Activated CD4-positive, alpha-beta memory T cell treated with anti-CD3 and anti-CD28 coated beads, Interleukin-2, amount 10 ng/mL, durations not matched to agents 7 days and 5 days (primary cell): ENCODE measurements around the gene CHRNA1. TPM values are rescaled to one million over a fixed set of nuclear protein-coding genes. Genes with fewer than 3 reads are reported as not detected.

ENCODE experiments used
- CTCF ChIA-PET: fragments of 350-600 bp; sonication (Branson Sonifier 250); formaldehyde crosslinking; loops from one replicate; lab custom pipeline; 2021; ENCODE audit warnings: antibody characterized with exemption, inconsistent platforms; lab: Charles Lee
- POLR2A ChIA-PET: fragments of 350-600 bp; sonication (Branson Sonifier 250); formaldehyde crosslinking; loops from one replicate; lab custom pipeline; 2021; ENCODE audit warnings: antibody characterized with exemption; lab: Charles Lee
- DNase-seq: peaks from one replicate; pipeline ENCODE4 v3.0.0-alpha.2; 2020
- H3K27ac Mint-ChIP-seq: one replicate; pipeline ENCODE4 v1.8.0; 2021; ENCODE audit warnings: mild to moderate bottlenecking, mixed read lengths
- H3K27me3 Mint-ChIP-seq: one replicate; pipeline ENCODE4 v1.8.0; 2021; ENCODE audit warnings: mixed read lengths
- H3K36me3 Mint-ChIP-seq: one replicate; pipeline ENCODE4 v1.8.0; 2021; ENCODE audit warnings: low read depth, mixed read lengths
- H3K4me1 Mint-ChIP-seq: one replicate; pipeline ENCODE4 v1.8.0; 2021; ENCODE audit warnings: mixed read lengths
- H3K4me3 Mint-ChIP-seq: one replicate; pipeline ENCODE4 v1.8.0; 2021; ENCODE audit warnings: mild to moderate bottlenecking, mixed read lengths
- H3K9me3 Mint-ChIP-seq: one replicate; pipeline ENCODE4 v1.8.0; 2021; ENCODE audit warnings: mixed read lengths
- total RNA-seq, 2 experiments: library from RNA; stranded (reverse); gene quantifications; one replicate each; pipeline ENCODE4 v1.2.3, GENCODE V29; 2021

Gene CHRNA1
- not detected for total RNA-seq

DNA sequence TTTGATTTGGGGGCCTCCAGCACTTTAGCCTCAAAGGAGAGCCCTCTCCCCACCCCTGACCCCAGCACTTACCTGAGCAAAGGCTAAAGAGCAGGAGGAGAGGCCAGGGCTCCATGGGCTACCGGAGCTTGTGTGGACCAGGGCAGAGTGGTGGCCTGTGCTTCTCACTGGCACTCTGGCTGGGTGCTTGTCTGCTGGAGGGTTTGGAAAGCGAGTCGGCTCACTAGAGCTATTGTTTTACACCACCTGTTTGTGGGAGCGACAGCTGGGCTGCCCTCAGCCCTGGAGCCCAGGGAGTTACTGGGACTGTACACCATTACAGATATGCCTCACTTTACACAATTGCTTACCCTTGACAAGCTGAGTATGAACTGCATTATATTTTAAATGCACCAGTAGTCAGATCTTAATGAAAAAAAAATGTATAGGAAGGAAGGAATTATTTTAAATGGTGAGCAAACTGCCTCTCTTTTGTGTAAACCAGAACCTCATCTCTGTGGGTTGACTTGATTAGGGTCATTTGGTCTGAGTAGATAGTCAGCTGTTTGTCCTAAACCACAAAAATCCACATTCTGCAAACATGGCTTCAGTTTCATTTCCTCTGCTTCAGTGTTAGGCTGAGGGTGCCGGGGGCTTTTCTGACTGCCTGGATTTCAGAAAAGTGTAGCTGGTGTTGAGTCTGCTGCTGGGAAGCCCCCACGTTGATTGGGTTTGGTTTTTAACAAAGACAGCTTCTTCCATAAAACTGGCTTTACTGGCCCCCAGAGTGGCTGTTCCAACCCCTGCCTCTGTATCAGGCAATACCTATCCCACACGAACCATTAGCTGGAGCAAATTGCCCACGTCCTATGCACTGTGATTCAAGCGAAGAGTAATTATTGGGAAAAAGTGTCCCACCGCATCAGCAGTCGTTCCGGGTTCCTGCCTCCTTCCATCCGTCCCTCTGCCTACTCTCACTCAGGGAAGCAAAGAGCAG lies at the start of gene CHRNA1:
Gene CHRNA1 (minus strand): TSS at position 193 of the 976 bp plus-strand sequence. CDS start 78 bp downstream, at position 115.
- peaks cover 4% of the 10 kb centered on the region for H3K4me1 Mint-ChIP-seq
- no peaks in the 10 kb centered on the region for H3K36me3 Mint-ChIP-seq
- CTCF ChIA-PET: interaction anchor here (1.2 to 4.0 kb wide), 4 partner anchors 7 to 15 kb away, joined by 4 to 18 read pairs (median 6); no protein-coding TSS in a partner anchor
- no peak within 1 kb of the TSS for H3K27ac Mint-ChIP-seq
- H3K4me3 Mint-ChIP-seq: no peak within 1 kb of the TSS
- POLR2A ChIA-PET: no interaction called here
- DNase-seq: no peak
- no peaks in the 10 kb centered on the region for H3K9me3 Mint-ChIP-seq
- peaks cover 8% of the 10 kb centered on the region for H3K27me3 Mint-ChIP-seq

DNA sequence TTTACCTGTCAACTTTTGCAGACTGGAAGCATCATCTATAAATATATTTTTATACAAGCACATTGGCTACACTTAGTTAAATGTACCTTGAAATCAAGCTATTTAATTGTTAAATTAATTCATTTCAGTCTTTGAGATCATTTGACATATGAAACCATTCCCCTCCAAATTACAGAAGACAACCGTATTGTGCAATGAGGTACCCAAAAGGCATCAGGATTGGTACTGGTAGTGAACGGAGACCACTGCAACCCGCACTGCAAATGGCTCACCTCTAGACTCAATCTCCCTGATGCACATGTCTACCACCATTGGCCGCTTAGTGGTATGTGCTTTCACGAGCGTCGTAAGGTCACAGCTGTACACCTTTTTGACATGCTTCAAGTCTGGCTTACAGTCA lies 47.8 kb upstream of the CHRNA1 start:
- no peak for DNase-seq
- ChIA-PET POLR2A (no interaction called here), CTCF (no interaction called here)
- Mint-ChIP-seq H3K9me3 (no peaks in the 10 kb centered on the region), H3K27ac (no peak overlapping the region), H3K4me3 (no peak overlapping the region), H3K27me3 (no peaks in the 10 kb centered on the region), H3K4me1 (no peaks in the 10 kb centered on the region), H3K36me3 (no peaks in the 10 kb centered on the region)

DNA sequence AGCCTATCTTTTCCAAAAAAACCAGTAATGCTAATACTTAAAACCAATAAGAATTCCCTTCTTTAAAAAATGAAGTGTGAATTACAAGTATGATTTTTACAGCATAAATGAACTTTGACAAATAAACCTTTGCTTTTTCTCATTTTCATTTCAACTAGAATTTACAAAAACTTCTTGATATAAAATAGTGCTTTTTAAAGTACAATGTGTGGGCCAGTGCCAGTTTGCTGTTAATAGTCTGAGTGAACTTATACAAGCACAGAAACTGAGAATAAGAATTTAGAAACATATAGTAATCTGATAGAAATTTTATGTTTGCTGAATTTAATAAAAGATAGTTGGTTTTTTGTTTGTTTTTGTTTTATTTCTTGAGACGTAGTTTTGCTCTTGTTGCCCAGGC lies 43.7 kb upstream of the CHRNA1 start:
- Mint-ChIP-seq H3K4me3 (no peak overlapping the region), H3K4me1 (no peaks in the 10 kb centered on the region), H3K27me3 (peaks cover 3% of the 10 kb centered on the region), H3K27ac (no peak overlapping the region), H3K36me3 (no peaks in the 10 kb centered on the region), H3K9me3 (no peaks in the 10 kb centered on the region)
- CTCF ChIA-PET: no interaction called here
- DNase-seq: no peak
- POLR2A ChIA-PET: no interaction called here

DNA sequence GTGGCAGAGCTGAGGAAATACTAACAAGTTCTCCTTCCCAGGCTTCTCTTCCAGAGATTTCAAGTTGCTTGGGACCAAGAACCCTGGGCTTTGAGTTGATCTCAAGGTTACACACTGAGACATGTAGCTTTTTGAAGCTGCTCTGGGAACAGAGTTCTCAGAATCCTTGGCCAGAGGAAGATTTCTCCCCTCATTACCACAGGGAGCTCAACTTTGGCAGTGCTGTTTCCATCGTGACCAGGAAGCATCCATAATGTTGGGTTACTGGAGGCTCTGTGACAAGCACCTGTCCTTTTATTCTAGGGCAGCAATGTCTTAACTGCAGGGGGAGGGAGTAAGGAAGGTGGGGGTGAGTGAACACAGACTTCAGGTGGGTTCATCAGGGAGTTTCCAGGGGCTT lies 41.5 kb upstream of the CHRNA1 start:
- H3K27ac Mint-ChIP-seq: no peak overlapping the region

DNA sequence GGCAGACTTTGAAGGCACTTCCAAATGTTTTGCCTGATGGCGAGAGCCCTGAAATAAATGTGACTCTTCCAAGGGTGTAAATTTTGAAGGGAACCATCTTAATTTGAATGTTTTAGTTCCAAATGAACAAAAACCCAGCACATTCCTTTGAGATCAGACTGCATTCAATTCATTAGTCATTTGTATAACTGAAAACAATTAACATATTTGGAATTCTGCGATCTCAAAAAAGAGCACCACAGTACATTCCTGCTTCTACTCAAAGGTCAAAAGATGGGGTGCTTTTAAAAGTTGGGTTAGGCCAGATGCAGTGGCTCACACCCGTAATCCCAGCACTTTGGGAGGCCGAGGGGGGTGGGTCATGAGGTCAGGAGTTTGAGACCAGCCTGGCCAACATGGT lies 38.2 kb upstream of the CHRNA1 start:
- POLR2A ChIA-PET: no interaction called here
- Mint-ChIP-seq H3K36me3 (no peaks in the 10 kb centered on the region), H3K4me1 (no peaks in the 10 kb centered on the region), H3K4me3 (no peak overlapping the region), H3K27me3 (peaks cover 3% of the 10 kb centered on the region), H3K9me3 (no peaks in the 10 kb centered on the region), H3K27ac (no peak overlapping the region)
- CTCF ChIA-PET: no interaction called here
- no peak for DNase-seq

More for the DNA sequence above, 41.5 kb upstream of the CHRNA1 start:
- H3K4me3 Mint-ChIP-seq: no peak overlapping the region
- H3K36me3 Mint-ChIP-seq: no peaks in the 10 kb centered on the region
- CTCF ChIA-PET: interaction anchor here (0.7 to 1.2 kb wide), 2 partner anchors 13 to 34 kb away, joined by 3 read pairs; no protein-coding TSS in a partner anchor
- no peaks in the 10 kb centered on the region for H3K4me1 Mint-ChIP-seq
- no peak for DNase-seq
- POLR2A ChIA-PET: no interaction called here
- no peaks in the 10 kb centered on the region for H3K9me3 Mint-ChIP-seq
- H3K27me3 Mint-ChIP-seq: peaks cover 3% of the 10 kb centered on the region

DNA sequence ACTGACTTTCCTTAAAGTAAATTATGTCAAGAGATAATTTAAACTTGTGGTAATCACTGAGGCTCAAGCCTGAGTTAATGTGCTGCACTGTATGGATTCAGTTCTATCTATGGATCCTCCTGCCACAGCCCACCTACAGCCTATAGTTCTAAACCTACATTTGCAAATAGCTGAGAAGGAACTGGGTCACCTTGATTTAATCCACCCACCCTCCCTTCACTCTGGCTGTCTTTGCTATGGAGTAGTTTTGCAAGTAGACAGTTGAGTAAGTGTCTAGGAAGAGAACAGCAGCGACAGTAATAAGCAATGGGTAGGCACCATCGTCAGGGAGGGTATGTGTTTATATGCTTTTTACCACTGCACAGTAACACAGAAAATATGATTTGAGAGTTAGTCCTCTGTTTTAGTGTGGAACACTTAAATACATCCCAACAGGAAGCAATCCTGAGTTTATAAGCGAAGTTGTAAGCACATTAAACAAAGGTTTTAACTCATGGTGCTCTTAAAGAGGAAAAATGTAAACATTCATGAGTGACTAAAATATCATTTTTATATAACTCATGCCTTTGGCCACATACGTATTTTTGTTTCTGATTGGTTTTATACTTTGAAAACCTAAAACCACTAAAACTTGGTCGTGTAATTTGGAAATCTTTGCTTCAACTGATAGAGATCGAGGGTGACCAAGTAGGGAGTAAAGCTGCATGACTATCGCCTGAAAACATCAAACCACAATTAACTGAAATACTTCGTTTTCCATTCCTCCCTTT lies 36.3 kb upstream of the CHRNA1 start:
- H3K4me3 Mint-ChIP-seq: no peak overlapping the region
- POLR2A ChIA-PET: interaction anchor here (0.6 to 0.8 kb wide), 2 partner anchors 11 to 108 kb away, joined by 3 read pairs; no protein-coding TSS in a partner anchor

DNA sequence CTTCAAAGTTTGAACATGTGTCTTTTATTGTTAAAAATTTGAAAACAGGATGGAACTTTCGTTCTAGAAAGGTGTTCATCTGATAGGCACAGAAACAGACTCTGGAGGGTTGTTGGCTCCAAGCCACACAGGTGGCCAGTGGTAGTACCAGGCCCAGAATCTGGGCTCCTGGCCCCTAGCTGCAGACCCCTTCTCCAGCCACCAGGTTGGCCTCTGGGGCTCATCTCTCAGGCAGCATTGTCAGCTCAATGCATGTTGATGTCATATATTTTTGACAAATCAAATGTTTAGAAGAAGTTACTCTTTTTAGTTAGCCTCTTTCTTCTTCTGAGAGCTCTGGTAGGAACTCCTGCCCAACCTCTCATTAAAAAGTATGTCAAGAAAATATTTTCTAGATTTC lies 34.5 kb upstream of the CHRNA1 start:
- POLR2A ChIA-PET: no interaction called here
- DNase-seq: no peak
- CTCF ChIA-PET: no interaction called here

More for the DNA sequence above, 36.3 kb upstream of the CHRNA1 start:
- DNase-seq: no peak
- Mint-ChIP-seq H3K27ac (no peak overlapping the region), H3K9me3 (no peaks in the 10 kb centered on the region), H3K4me1 (peaks cover 6% of the 10 kb centered on the region), H3K27me3 (peaks cover 3% of the 10 kb centered on the region), H3K36me3 (no peaks in the 10 kb centered on the region)
- CTCF ChIA-PET: interaction anchor here (1.2 kb wide), 1 partner anchor 51 kb away, joined by 3 read pairs; no protein-coding TSS in a partner anchor

DNA sequence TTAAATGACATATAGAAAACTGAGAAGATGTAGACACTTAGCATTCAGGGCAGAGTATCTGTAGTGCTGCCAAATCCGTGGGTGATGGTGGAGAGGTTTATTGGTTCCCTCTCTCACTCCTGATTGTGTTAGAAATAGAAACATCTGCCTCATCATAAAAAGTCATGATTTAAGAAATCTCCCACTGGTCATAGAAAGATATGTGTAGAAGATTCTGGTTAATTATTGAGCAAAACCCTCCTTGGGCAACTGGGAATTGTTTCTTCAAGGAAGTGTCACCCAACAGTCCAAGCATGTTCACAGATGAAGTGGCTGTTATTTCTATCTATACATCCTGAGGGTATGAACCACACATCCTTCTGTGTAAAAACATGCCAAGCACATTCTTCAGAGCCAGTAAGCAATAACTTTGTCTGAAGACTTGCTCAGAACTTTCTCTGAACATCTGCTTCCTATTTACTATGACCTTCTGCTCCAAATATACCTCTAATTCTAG lies 33.6 kb upstream of the CHRNA1 start:
- H3K27me3 Mint-ChIP-seq: no peaks in the 10 kb centered on the region
- no peak overlapping the region for H3K4me3 Mint-ChIP-seq
- H3K36me3 Mint-ChIP-seq: no peaks in the 10 kb centered on the region
- H3K9me3 Mint-ChIP-seq: no peaks in the 10 kb centered on the region
- ChIA-PET CTCF (no interaction called here), POLR2A (no interaction called here)
- no peak overlapping the region for H3K27ac Mint-ChIP-seq
- H3K4me1 Mint-ChIP-seq: peaks cover 16% of the 10 kb centered on the region
- DNase-seq: no peak

More for the DNA sequence above, 34.5 kb upstream of the CHRNA1 start:
- Mint-ChIP-seq H3K27ac (no peak overlapping the region), H3K4me3 (no peak overlapping the region), H3K4me1 (peaks cover 16% of the 10 kb centered on the region), H3K36me3 (no peaks in the 10 kb centered on the region), H3K9me3 (no peaks in the 10 kb centered on the region), H3K27me3 (no peaks in the 10 kb centered on the region)

DNA sequence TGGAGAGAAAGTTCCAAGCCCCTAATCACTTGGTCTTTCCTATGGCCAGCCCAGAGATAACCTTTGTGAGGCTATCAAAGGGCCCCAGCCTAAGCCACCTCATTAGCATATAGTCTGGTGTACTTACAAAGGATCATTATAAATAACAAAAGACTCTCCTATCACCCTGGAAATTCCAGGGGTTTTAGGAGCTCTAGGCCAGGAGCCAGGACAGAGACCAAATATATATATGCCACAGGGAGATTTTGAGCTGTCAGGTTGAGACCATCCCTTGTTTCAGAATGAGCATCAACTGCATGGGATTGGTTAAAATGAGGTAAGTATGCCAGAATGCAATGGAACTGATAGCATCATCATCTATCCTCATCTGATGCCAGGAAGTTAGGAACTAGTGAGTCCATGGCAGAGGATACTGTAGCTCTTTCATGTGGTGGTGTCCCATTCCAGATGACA lies 32.1 kb upstream of the CHRNA1 start:
- H3K27ac Mint-ChIP-seq: no peak overlapping the region
- POLR2A ChIA-PET: no interaction called here

DNA sequence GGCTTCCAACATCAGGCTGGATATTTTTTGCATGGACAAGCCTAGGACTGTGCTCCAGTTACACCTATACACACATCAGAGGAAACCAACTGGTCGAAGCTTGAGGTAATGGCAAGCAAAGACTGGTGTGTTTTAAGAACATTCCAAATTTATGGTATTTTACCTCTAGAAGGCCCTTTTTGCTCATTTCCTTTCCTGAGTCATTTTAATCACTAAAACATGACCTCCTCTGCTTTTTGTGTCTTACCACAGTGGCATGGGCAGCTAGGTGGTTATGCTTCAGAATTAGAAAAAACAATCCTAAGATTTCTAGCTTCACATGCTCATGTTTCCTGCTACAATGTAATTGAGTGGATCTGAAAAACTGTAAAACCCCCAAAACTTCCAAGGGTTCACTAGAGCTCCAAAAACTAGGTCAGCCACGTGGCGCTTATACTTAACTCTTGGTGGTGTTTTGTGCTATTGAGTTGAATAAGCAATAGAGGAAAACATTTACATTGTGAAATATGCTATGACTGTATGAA lies 30.6 kb upstream of the CHRNA1 start:
- DNase-seq: no peak
- CTCF ChIA-PET: interaction anchor here (1.3 kb wide), 1 partner anchor 46 kb away, joined by 4 read pairs; no protein-coding TSS in a partner anchor
- Mint-ChIP-seq H3K36me3 (no peaks in the 10 kb centered on the region), H3K9me3 (no peaks in the 10 kb centered on the region), H3K4me3 (no peak overlapping the region), H3K27ac (no peak overlapping the region), H3K27me3 (no peaks in the 10 kb centered on the region), H3K4me1 (peaks cover 16% of the 10 kb centered on the region)
- POLR2A ChIA-PET: no interaction called here

More for the DNA sequence above, 32.1 kb upstream of the CHRNA1 start:
- no peaks in the 10 kb centered on the region for H3K9me3 Mint-ChIP-seq
- DNase-seq: no peak
- H3K4me3 Mint-ChIP-seq: no peak overlapping the region
- H3K4me1 Mint-ChIP-seq: peaks cover 16% of the 10 kb centered on the region
- CTCF ChIA-PET: interaction anchor here (0.8 to 1.0 kb wide), 2 partner anchors 47 to 97 kb away, joined by 3 read pairs; no protein-coding TSS in a partner anchor
- H3K36me3 Mint-ChIP-seq: no peaks in the 10 kb centered on the region
- no peaks in the 10 kb centered on the region for H3K27me3 Mint-ChIP-seq

DNA sequence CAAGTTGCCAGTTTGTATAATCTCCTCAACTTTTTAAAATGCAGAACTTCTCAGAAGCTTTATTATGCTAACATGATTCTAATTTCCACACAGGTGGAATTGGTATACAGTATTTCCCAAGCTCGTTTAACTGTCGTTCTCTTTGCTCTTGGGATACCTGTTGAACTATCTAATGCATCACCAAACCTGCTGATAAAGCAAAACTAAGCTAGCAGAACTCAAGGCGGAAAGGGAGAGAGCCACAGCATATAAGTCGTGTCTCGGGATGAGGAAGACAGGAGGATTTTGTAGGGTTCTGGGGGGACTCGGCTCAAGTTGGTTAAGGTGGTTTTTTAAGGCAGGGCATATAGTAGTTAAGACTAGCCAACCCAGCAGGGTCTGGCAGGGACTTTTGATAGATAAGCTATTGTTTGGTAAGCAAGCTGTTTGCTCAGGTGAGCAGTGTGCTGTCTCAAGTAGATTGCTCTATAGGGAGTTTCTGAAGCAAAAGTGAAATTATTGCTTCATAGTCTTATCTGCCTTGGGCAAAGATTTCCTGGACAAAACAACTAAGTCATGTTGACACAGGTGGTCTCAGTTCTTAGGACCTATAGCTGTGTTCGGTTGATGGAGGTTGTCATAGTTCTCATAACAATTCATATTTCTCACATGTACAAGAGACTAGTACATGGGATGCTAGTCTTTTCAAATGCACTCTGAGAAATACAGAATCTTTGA lies 28.2 kb upstream of the CHRNA1 start:
- POLR2A ChIA-PET: no interaction called here
- H3K27me3 Mint-ChIP-seq: no peaks in the 10 kb centered on the region
- no peak for DNase-seq
- no peak overlapping the region for H3K4me3 Mint-ChIP-seq
- peaks cover 19% of the 10 kb centered on the region for H3K4me1 Mint-ChIP-seq
- no peaks in the 10 kb centered on the region for H3K36me3 Mint-ChIP-seq
- H3K27ac Mint-ChIP-seq: no peak overlapping the region
- CTCF ChIA-PET: interaction anchor here (0.5 kb wide), 1 partner anchor 219 kb away, joined by 3 read pairs; no protein-coding TSS in a partner anchor
- H3K9me3 Mint-ChIP-seq: no peaks in the 10 kb centered on the region

DNA sequence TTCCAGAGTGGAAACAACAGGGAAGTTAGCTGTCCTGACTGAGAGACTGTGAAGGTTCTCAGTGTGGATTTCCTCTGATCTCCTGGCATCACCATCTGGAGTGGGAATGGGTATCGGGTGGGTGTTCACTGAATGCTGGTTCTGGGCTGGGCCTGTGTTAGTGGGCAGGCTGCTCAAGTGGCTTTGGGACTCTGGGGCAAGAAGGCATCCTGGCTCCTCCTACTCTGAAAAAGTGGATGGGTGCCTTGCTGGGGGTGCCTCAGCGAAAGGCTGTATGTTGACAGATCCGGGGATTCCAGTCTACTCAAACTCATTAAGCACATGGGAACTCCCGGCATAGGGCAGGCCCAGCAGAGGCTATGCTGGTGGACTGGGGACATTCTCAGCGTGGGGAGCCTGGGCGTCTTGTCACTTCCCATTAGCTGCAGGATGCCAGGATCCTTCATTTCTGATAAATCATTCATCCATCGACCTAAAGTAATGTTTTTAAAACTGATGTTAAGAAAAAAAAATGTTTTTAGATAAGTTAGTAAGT lies 27.5 kb upstream of the CHRNA1 start:
- POLR2A ChIA-PET: no interaction called here
- H3K27ac Mint-ChIP-seq: no peak overlapping the region

More for the DNA sequence above, 27.5 kb upstream of the CHRNA1 start:
- H3K4me3 Mint-ChIP-seq: no peak overlapping the region
- CTCF ChIA-PET: no interaction called here
- DNase-seq: no peak
- H3K36me3 Mint-ChIP-seq: no peaks in the 10 kb centered on the region
- no peaks in the 10 kb centered on the region for H3K9me3 Mint-ChIP-seq
- peaks cover 19% of the 10 kb centered on the region for H3K4me1 Mint-ChIP-seq
- no peaks in the 10 kb centered on the region for H3K27me3 Mint-ChIP-seq
